HCEC 1CT (cell line): ENCODE measurements around the gene IFT43.
"Not testable (repeated sequence)": the region's sequence is repeated elsewhere in the genome, so short reads cannot be mapped to it uniquely, and the experiment has no call there.

Source experiments
- DNase-seq: peaks from one replicate; pipeline ENCODE4 v3.0.0-alpha.2; 2017

Gene IFT43

DNA sequence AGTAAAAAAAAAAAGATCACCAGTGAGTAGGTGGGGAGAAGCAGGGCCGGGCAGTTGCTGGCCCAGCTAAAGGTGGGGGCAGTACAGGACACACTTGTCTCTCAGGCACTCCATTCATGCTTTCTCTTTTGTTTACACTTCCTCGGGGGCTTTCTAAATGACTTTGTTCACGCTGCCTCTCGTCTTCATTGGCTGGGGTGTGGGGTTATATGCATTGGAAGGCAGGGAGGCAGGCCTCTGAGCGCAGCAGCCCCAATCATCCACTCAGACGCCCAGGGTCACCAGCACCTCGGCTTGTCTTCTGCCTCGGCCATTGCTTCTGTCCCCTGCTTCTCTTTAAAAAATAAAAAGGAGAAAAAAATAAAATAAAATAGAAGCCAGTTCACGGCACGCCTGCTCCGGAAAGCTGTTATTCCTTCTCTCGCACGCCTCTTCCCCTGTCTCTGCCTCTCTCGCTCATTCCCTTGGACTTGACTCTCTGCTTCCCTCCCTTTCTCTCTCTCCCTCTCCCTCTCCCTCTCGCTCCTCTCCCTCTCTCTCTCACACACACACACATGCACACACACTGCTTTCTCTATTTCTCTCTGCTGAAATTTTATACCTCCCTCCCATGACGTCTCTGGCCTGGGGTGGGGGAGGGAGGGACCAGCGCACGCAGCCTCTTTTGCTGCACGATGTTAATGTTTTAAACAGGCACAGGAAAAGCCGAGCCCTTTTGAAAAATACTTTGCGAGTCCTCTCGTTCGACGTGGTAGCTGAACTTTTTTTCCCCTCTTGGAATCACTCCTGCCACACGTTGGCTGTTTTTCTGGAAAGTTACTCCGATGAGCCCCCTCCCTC, 3.9 kb upstream of the IFT43 start, which contains the start of gene TGFB3:
TGFB3 (minus strand) TSS at position 570 of the 840 bp plus-strand sequence. CDS start 1,102 bp downstream, outside the sequence.
- peak; percentile 85 for DNase-seq

DNA sequence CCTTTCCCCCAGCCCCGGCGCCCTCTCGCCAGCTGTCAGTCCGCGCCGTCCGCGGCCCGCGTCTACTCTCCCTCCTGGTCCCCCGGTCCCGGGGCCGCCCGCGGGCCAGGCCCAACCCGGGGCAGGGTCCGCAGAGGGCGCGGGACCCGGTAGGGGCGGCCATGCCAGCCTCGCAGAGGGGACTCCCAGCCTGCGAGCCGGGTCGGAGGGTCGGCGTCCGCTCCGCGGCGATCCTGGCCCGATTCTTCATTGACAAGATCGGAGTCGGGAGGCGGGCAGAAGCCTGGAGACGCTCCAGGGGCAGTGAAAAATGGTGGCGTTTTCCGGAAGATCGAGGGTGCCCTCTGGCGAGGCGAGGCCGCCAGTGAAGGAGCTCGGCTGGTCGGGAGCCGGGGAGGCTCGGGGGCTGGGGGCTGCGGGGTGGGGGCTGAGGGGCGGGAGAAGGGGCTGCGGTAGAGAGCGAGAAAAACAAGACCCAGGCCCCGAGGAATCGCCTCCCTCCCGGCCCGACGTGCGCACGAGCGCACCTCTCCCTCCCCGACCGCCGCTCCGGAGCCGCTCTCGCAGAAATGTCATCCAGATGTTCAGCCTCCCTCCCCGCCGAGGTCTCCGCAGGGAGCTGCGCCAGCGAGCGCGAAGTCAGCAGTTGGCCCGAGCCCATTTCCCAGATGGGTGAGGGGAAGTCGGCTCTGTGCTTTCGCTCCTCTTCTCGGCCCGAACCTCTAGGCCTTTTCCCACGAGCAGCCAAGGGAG, 3.1 kb upstream of the IFT43 start:
- peak; percentile 81 for DNase-seq

DNA sequence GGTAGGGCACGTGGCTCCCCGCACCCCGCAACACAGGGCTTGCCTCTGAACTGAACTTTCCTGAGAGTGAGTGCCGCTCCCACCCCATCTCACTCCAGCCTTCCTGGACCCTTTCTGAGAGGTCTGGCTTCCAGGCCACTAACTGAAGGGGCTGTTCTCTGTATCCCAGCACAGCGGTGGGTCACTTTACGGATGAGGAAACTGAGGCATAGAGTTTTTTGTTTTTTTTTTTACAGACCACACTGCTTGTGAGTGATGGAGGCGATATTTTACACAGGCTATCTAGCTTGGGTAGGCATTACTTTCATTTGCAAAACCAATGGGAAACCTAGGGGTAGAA, 2.6 kb upstream of the IFT43 start:
- DNase-seq = no peak

DNA sequence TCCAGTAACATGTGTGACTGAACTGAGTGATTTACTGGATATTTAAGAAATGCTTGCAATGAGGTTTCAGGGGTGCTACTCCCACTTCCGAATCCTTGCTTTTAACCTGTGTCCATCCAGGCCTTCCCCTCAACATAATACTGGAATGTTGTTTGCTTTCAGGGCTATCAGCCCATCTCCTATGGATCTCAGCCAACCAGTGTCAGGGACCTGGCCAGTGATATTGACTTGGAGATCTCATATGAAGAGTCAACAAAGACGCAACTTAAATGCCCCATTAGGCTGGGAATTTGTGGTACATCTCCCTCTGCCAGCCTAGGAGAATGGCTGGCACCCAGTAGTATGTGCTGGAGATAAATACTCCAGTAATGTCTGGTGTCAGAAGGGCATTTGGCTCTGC, 889 bp upstream of the IFT43 start:
- DNase-seq = no peak

DNA sequence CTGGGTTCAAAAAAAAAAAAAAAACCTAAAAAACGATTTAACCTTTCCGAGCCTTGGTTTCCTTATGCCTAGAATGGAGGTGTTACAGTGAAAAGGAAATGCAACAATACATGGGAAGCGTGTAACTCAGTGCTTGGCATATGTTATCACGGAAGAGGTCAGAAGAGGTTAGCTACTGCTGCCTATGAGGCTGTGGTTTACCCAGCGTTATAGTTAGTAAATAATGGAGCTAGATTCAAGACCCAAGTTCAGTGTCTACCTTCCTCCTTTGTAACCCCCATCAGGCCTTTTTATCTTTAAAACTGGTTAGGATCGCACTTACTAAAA, 839 bp downstream of the IFT43 start:
- DNase-seq = no peak

DNA sequence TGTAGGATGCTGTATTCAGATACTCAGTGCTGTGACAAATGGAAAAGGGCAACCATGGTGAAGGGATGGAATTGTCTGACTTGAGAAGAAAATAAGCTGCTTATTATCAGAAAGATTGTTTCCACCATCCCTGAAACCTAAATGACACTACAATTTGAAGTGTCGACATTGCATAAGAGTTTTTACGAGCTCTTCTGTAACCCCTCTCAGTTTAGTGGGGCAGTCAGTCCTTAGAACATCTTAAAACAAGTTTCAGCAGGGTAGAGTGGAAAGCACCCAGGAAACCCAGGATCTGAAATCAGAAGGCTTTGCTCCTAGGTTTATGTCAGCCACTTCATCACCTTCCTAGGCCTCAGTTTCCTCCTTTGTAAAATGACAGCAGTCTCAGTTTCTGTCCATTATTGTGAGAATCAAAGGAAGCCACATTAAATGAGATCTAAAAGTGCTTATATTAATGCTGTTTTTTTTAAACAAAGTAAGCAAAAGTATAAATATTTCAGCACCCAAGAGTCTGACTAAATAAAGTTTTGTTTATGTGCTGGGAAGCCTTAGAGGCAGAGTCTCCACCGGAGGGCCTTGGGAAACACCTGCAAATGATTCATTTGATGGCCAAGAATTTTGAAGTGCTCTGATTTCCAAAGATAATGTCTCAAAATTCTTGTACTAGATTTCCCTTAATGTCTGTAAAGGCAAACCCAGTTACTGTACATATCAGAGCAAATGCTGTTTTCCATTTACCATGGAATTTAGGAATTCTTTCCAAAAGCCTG, 1.8 kb downstream of the IFT43 start:
- no peak for DNase-seq

DNA sequence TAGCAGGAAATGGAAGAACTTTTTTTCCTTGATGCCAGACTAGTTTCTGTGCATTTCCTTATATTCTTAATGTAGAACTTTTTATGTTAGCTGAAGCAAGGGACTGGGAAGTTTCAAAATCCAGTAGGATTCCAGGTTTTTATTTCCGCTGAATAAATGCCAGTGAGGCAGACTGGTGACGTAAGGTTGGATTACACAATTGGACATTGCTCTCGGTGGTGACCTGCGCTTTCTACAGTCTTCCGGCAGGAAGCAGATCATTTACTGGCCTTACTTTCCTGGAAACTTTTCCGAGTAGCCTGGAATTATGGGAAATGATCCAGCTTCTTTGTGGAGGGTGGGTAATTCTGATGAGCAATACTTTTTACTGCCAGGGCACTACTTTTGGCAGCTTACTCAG, 3.6 kb downstream of the IFT43 start:
- peak; percentile 90 for DNase-seq

DNA sequence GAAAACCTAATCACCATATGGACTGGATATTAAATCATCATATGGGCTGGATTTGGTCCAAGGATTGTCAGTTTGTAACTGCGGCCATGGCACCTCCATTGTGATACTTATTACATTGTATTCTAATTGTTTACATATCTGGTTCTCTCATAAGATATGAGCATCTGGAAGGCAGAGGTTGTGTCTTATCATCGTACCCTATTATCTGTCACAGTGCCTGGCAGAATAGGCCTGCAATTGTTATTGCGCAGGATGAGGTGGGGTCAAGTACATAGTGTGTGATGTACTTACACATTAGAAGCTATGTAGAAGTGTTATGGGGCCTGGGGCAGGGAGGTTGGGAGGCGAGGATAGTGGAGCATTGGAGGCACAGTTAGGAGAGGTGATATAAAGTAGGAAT, 4.7 kb downstream of the IFT43 start:
- no peak for DNase-seq

DNA sequence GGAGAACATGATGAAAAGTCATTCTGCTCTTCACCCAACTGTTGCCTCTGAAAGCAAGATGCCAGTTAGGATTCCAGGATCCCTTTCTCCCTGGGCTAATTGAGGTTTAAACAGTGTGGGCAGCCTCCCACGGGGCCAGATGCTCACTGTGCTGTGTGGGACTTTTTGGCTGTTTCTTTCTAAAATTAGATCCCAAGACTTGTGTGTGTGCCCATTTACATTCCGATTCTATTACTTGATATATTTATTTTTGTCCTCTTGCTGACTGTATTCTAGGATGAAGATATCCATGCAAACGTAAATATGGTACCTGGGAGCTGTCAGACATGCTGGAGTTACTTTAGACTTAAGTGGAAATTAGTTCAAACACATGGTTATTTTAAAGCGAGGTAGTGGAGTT, 6.2 kb downstream of the IFT43 start:
- peak; percentile 15 for DNase-seq

DNA sequence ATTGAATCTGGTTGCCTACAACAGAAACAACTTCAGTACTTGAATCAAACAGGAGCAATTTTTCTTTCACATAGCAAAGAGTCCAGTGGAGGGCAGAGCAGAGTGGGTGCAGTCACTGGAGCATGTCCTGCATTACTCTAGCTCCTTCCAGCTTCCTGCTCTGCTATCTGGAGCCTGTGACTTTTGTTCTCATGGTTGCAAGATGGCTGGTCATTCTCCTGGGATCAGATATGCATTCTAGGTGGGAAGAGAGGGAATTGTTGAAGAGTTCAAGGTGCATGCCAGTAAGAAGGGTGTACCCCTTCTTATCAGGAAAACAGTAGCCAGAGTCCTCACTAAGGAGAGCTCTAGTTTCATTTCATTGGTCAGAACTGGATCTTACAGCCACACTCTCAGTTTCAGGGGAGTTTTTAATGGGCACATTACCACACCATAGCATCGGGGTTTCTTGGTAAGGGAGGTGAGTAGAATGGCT, 8.0 kb downstream of the IFT43 start:
- DNase-seq = no peak

DNA sequence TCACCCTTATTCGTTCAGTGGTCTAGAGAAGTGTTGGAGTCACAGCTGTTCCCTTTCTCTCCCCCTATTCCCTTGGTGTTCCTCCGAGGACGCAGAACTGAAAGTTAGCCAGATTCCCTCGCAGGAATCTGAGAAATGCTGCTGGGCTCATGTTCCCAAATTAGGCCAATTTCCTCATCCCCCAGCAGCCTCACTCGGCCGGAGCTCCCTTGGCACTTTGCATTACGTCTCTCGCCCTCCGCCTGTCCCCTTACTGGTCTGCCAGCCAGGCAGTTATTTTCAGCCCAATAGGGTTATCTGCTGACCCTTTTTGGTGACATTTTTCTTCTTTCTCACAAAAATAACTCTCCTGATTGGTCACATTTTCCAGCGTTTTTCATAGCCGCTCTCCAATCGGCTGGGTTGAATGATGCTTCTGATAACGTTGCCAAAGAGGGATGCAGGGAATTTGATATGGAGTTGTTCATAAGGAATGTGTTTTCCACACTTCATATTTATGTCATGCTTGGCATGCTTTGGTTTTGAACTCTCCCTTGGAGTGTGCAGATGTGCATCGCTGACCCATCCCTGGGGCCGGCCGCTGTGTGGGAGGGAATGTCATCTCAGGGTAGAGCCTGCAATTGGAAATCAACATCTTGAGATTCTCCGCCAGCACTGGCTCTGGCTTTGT, 9.9 kb downstream of the IFT43 start:
- no peak for DNase-seq

DNA sequence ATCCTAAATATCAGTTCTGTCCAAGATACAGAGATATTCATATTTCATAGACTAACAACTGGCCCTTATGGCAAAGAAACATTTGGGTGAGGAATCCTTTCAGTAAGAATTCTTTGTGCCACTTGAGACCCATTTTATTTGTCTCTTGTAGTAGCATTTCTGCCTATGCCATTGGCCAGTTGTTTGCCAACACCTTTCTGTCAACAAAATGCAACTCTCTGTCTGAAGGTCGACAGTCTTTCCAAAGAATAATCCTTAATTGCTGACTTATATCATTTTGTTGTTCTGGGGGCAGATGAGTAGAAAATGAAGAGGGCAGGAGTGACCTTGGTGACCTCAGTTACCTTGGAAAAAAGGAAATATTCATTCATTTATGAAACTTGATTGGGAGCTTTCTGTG, 10.9 kb downstream of the IFT43 start:
- DNase-seq = no peak

DNA sequence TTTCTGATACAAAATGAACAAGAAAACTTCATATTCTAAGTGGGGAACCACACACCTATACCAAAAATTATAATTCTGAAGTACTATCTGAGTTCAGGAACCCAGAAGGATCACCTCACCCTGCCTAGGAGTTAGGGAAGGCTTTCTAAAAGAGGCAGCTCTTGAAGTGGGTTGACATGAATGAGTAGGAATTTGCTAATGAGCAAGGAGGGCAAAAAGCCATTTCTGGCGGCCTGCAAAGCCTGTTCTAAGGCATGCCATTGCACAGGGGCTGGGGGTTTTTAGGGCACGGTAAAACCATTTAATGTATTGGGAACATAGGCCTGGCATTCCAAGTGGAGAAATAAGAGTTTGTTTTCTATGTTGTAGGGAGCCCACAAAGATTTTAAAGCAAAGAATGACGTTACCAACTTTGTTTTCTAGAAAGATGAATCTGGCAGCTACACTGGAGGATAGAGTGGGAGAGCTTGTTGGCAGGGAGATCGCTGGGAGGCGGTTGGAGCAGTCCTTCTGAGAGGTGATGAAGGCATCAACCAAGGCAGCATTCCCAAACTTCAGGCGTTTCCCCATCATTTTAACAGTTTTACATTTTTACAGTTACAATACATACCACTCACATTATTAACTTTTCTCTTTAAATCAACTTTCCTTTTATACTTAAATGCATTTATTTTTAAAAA, 14.1 kb downstream of the IFT43 start:
- no peak for DNase-seq

DNA sequence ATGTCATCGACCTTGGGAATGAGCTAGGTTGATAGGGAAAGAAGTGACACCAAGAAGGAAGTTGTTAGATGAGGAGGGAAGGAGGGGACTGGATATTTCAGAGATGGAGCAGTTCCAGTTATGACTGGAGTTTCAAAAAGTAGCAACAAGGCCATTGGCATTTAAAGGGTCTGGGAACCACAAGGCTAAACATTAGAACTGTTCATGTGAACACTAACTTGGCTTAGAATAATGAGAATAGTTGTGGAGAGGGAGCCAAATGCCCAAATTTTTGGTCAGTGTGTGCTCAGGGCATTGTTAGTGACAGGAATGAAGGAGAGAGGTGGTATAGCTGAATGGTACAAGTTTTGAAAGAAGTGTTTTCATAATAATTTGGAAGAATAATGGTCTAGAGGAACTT, 16.8 kb downstream of the IFT43 start:
- no peak for DNase-seq

DNA sequence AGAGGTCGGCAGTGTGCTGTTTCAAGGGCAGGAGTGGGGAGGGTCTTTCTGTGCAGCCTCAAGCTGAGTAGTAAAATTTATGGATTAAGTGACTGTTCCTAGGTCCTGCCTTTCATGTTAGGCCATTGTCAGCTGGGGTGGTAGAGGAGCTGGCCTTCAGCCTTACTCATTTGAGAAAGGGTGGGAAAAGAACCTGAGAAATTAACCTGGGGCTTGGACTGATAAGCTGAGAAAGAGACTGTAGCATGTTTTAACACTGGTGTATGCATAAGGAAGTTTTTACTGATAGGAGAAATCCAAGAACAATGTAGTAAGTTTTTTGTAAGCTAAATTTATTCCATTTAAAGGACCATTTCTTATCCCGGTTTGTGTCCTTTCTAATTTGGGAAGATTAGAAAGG, 20.7 kb downstream of the IFT43 start:
- no peak for DNase-seq

DNA sequence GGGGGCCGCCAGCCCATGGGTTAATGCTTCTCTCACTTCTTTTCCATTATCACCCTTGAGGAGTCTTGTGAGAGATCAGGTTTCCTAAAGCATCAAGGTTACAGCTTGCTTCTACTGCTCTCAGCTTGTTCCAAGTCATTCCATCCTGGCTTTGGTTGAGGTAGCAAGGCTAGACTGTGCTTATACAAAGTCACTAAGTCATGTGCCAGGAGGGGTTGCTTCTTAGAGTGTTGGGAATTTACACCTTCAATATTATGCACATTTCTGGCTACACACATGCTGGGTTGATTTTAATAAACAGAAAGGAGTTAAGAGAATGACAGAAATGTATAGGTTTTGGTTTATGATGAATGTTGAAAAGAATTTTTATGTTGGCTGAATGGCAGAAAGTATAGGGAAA, 21.8 kb downstream of the IFT43 start:
- no peak for DNase-seq

DNA sequence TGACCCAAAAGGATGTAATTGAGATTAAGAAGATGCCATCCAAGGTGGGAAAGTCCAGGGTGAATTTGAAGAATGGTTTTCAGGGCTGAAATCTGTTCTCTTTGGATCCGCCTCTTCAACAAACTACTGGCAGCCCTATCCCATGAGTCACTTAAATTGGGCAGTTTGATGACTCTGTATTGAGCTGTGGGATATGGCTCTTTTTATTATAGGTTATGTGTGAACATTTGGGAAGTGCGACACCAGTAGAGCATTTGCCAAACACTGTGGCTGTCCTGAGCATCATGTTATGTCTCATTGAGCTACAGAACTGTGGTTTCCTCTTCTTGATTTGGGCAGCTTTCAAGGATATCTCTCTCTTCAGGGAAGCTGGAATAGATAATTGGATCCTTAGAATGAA, 22.3 kb downstream of the IFT43 start:
- peak; percentile 49 for DNase-seq

DNA sequence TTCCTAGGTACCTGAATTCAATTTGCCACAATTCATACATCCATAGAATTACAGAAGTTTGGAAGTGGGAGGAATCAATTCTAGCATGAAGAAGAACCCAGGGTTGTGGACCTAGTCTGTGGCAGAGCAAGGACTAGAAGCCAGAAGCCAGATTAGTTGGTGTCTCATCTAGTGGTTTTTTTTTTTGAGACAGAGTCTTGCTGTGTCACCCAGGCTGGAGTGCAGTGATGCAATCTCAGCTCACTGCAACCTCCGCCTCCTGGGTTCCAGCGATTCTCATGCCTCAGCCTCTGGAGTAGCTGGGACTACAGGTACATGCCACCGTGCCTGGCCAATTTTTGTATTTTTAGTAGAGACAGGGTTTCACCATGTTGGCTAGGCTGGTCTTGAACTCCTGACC, 24.1 kb downstream of the IFT43 start:
- not testable (repeated sequence) for DNase-seq

DNA sequence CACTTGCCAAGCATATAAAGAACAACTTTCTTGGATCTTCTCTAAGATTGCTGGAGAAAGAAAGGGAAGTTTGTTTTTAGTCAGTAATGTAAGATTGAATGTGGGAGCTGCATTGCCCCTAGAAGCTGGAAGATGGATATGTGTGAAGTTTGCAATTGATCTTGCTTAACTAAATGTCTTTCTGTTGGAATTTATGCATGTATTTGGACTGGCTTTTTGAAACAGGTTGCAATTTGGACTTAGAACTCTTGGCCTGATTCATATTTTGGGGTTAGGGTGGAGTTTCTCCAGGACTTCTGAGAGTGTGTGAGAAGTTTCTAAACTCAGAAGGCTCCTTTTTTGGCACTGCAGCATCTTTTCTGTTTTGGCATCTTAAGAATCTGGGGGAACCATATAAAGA, 26.4 kb downstream of the IFT43 start:
- DNase-seq = no peak

DNA sequence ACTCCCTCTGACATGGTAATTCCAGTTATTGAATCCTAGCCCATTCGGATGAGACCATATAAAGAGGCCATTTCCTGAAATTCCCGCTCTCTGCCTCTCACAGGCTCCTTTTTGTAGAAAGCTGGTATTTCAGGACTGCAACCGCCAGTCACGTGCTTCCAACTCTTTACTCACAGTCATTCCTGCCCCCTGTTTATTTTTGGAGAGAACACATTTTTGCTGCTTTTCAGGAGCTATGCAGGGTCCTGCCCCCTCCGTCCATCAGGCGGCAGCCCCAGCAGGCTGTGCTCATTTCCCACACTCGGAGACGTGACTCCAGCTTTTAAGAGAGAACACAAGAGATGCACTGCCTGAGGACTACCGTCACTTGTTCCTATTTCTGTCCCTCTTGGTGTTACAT, 26.8 kb downstream of the IFT43 start:
- DNase-seq = no peak

DNA sequence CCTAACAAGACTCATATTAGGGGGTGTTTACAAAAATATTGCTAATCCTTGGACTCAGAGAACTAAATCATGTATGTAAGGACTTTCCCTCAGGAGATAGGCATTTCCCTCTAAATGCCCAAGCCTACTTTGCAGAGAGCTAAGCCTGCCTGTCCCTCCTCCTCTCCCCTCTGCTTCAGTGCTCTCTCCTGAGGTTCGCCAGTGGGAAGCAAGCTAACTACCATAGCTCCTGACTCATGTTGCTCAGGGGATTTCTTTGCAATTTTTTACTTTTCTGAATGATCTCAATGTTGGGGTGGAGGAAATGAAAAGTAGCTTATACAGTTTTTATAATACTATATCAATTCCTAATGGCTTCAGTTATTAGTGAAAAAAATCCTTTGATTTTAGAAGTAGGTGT, 29.6 kb downstream of the IFT43 start:
- DNase-seq = no peak

DNA sequence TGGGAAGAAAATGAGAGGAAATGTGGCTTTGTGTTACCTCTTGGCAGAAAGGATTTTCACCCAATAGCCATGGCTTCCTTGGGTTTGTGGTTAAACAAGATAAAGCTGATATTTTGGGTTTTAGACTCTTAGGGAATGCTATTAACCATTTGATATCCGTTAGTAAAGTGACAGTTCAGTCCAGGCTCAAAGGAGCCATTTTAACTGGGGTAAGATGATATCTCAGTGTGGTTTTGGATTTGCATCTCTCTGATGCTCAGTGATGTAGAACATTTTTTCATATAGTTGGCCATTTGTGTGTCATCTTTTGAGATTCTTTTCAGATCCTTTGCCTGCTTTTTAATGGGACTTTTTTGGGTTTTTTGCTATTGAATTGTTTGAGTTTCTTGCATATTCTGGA, 30.1 kb downstream of the IFT43 start:
- no peak for DNase-seq

DNA sequence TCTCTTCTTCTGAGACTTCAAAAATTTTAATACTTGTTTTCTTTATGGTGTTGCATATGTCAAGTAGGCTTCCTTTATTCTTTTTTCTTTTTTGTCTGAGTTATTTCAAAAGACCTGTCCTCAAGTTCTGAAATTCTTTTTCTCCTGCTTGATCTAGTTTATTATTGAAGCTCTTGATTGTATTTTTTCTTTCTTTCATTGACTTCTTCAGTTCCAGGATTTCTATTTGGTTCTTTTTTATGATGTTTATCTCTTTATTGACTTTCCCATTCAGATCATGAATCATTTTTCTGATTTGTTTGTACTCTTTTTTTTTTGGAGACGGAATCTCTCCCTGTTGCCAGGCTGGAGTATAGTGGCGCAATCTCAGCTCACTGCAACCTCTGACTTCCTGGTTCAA, 34.1 kb downstream of the IFT43 start:
- no peak for DNase-seq
